ENCODE results near the gene PTPN3. TPM values are rescaled to one million over a fixed set of nuclear protein-coding genes. Genes with fewer than 3 reads are reported as not detected.

Gene PTPN3
- total and polyA plus RNA-seq, 10 of the 15 experiments (the other 5 are each of a cell fraction or from before 2014, with no cell fraction given), result 0.18 to 1.3 (median 0.39) TPM

DNA sequence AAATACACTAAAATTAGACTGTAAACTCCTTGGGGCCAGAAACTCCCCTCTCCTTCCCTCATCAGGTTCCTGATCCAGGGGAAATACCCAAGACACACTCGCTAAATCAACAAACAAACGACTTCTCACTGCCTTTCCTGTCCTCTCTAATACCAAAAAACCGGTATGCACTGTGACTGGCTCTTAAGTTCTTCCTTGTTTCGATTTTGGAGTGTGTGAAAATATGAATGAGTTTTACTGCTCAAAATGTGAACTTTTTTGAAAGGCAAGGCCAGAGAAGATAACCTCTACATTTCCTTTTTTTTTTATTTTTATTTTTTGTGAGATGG is 96.2 kb downstream of the PTPN3 start:
- Histone ChIP-seq H3K79me2 (ENCODE audit: control insufficient read depth, insufficient read depth, low read length) (no peaks in the 10 kb centered on the region), H3K27ac (ENCODE audit: control insufficient read depth, insufficient read depth) (0 out of 2 replicates have a peak overlapping the region, but pooled peaks have one; percentile 10), H3K4me1 (ENCODE audit: control insufficient read depth, insufficient read depth, low read length) (peaks cover 30% of the 10 kb centered on the region), H4K20me1 (ENCODE audit: control insufficient read depth, insufficient read depth) (no peaks in the 10 kb centered on the region), H3K9ac (ENCODE audit: control insufficient read depth, insufficient read depth, low read length) (no peak overlapping the region), H3K27me3 (replicated peaks in 1 of 2; ENCODE audit: control insufficient read depth in 2 of 2, insufficient read depth in 2 of 2, low read length in 1 of 2) (no peaks in the 10 kb centered on the region), H3K36me3 (ENCODE audit: control insufficient read depth in 2 of 2, insufficient read depth in 2 of 2, low read length in 1 of 2) (no peaks in the 10 kb centered on the region), H3K4me3 (no peak overlapping the region), H3K4me2 (ENCODE audit: control insufficient read depth, insufficient read depth) (peak overlapping the region; percentile 52), H3K9me3 (replicated peaks; ENCODE audit: control insufficient read depth, insufficient read depth, low read length) (no peaks in the 10 kb centered on the region), H2AFZ (ENCODE audit: control insufficient read depth, low read depth, low read length) (no peak overlapping the region; the same call in 1 of the 2 replicates)
- ATAC-seq (peak; percentile 43), FAIRE-seq (no peak), DNase-seq (ENCODE audit: low read depth, low spot score) (no peak)
- SMC1A ChIA-PET (ENCODE audit: uncharacterized antibody, unreplicated experiment), result interaction anchor here (1.4 to 4.8 kb wide), 3 partner anchors 11 to 63 kb away, joined by 4 to 49 read pairs (median 19); no protein-coding TSS in a partner anchor
- 6% methylated on average over 4 of the region's 4 CpGs for WGBS (ENCODE audit: insufficient coverage, insufficient replicate concordance, low lambda C conversion rate, missing lambda C conversion rate)
- TF ChIP-seq ZNF207 (IDR thresholded peaks at IDR 0.05; ENCODE audit: borderline replicate concordance) (no peak), NFIC (IDR thresholded peaks at IDR 0.05; ENCODE audit: low read depth, low read length) (0 out of 2 replicates have a peak, but pooled peaks have one; percentile 37), STAT1 (conservative IDR thresholded peaks at IDR 0.05) (no peak), EED (IDR thresholded peaks at IDR 0.05; ENCODE audit: low read depth) (peak; percentile 13; the same call in 1 of the 2 replicates), IKZF1 (conservative IDR thresholded peaks at IDR 0.05) (0 out of 2 replicates have a peak, but pooled peaks have one; percentile 9)
- intact Hi-C loops (cut with micrococcal nuclease; ENCODE audit: unreplicated experiment) (loop anchor here (1.0 to 5.0 kb wide), 4 partner anchors 67 to 209 kb away; partner anchors contain the start of gene EPB41L4B), in situ Hi-C loops (cut with MboI) (loop anchor here (5.0 kb wide), 1 partner anchor 155 kb away; no protein-coding TSS in a partner anchor)
- BruUV-seq (replicated peaks), result no TSS peak
- RAD21 ChIA-PET (ENCODE audit: unreplicated experiment), result interaction anchor here (1.0 to 3.2 kb wide), 2 partner anchors 9 to 68 kb away, joined by 4 to 13 read pairs; no protein-coding TSS in a partner anchor
- CTCF ChIA-PET, result interaction anchor here (0.5 to 5.7 kb wide), 8 partner anchors 8 to 305 kb away, joined by 3 to 74 read pairs (median 3); no protein-coding TSS in a partner anchor
- POLR2A ChIA-PET, result interaction anchor here (0.8 to 1.1 kb wide), 2 partner anchors 9 to 68 kb away, joined by 3 to 4 read pairs; no protein-coding TSS in a partner anchor

Measured in GM12878 (cell line).